Measurements from ENCODE around the gene SPTB.

The SPTB gene

DNA sequence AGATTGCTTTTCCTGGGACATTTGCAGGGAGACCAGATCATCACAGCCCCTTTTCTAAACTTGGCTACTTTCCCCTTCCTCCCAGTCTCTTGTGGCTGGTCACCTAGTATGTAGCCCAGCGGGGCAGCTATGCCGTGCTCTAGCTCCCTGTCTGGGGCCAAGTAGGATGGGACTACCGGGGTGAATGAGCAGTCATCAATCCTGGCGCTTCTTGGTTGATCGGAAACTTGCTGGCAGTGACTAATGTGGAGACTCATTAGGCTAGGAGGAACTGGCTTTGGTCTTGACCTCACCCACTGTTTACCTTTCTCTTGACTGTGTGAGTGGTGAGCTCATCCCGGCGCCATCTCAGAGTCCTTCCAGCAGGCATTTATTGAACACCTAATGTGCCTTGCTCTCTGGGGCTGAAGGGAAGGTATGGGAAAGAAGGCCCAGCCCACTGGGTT is 159.6 kb downstream of the SPTB start:
- H3K36me3 ChIP-seq (replicated peaks): no peaks in the 10 kb centered on the region
- in situ Hi-C loops (cut with MboI; ENCODE audit: low sequenced_read_pairs): no loop called here
- peaks cover 18% of the 10 kb centered on the region for H3K4me1 ChIP-seq
- no peaks in the 10 kb centered on the region for H3K9me3 ChIP-seq
- no peaks in the 10 kb centered on the region for H3K27me3 ChIP-seq (ENCODE audit: low read depth)
- H3K4me3 ChIP-seq: no peak overlapping the region
- DNase-seq (ENCODE audit: low spot score in 2 of 2): no peak

DNA sequence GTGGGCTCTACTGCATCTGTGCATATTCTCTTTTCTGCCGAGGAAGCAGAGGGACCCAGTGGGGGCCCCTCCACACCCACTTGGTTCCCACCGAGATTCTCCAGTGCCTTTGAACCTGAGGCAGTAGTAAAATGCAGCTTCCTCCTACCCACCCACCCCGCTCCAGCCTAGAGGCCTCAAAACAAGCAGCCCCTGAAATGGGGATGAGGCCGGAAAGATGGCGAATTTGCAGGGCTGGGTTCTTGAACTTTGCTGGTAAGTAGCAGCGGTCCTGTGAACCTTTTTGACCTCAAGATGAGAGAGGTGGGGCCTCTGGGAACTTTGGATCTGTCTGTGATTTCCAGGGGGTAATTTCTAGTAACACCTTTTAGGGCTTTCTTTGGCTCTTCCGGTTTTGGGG is 160.1 kb downstream of the SPTB start:
- in situ Hi-C loops (cut with MboI; ENCODE audit: low sequenced_read_pairs): no loop called here
- Histone ChIP-seq H3K9me3 (no peaks in the 10 kb centered on the region), H3K4me1 (peaks cover 14% of the 10 kb centered on the region), H3K4me3 (no peak overlapping the region), H3K27me3 (ENCODE audit: low read depth) (no peaks in the 10 kb centered on the region), H3K36me3 (replicated peaks) (no peaks in the 10 kb centered on the region)
- DNase-seq (ENCODE audit: low spot score in 2 of 2): no peak

DNA sequence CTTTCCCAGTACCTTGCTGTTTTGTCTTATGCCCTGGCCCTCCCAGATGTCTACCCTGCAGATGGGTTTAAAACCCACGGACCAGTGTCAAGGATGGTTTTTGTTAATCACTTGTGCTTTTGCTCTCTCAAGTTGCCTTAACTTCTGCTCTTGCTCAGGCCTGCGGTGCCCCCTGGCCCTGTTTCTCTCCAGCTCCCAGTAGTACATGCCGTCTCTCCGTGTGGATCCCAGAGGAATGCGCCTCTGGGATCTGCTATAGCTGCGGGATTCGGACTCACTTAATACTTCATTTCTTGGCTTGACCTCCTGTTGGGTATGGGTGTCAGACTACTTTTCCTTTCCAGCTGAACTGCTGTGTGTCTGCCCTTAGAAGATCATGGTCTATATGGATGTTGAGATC is 160.9 kb downstream of the SPTB start:
- Histone ChIP-seq H3K4me1 (peaks cover 9% of the 10 kb centered on the region), H3K36me3 (replicated peaks) (no peaks in the 10 kb centered on the region), H3K9me3 (no peaks in the 10 kb centered on the region; the same call in 1 of the 2 replicates), H3K4me3 (no peak overlapping the region), H3K27me3 (ENCODE audit: low read depth) (no peaks in the 10 kb centered on the region)
- DNase-seq (ENCODE audit: low spot score in 2 of 2): no peak
- in situ Hi-C loops (cut with MboI; ENCODE audit: low sequenced_read_pairs): no loop called here

DNA sequence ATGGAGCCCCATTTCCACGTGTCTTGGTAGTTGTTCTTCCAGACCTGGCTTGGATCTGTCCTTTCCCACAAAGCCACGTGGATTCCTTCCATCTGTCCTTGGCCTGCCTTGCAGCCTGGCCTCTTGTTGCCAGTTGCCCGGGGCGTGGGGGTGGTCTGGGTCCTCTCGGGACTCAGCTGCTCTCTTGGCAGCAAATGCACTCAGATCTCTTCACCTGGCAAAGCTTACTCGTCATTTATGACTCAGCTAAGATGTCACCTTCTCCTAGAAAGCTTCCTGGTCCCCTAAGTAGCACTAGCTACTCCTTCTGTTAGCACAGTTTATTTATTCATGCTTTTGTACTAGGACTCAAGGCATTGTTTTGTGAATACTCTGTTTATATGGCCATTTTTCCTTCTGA is 161.8 kb downstream of the SPTB start:
- Histone ChIP-seq H3K4me1 (peaks cover 9% of the 10 kb centered on the region), H3K4me3 (no peak overlapping the region), H3K27me3 (ENCODE audit: low read depth) (no peaks in the 10 kb centered on the region), H3K36me3 (replicated peaks) (no peaks in the 10 kb centered on the region), H3K9me3 (peaks cover 5% of the 10 kb centered on the region)
- DNase-seq (ENCODE audit: low spot score in 2 of 2): no peak
- in situ Hi-C loops (cut with MboI; ENCODE audit: low sequenced_read_pairs): no loop called here

DNA sequence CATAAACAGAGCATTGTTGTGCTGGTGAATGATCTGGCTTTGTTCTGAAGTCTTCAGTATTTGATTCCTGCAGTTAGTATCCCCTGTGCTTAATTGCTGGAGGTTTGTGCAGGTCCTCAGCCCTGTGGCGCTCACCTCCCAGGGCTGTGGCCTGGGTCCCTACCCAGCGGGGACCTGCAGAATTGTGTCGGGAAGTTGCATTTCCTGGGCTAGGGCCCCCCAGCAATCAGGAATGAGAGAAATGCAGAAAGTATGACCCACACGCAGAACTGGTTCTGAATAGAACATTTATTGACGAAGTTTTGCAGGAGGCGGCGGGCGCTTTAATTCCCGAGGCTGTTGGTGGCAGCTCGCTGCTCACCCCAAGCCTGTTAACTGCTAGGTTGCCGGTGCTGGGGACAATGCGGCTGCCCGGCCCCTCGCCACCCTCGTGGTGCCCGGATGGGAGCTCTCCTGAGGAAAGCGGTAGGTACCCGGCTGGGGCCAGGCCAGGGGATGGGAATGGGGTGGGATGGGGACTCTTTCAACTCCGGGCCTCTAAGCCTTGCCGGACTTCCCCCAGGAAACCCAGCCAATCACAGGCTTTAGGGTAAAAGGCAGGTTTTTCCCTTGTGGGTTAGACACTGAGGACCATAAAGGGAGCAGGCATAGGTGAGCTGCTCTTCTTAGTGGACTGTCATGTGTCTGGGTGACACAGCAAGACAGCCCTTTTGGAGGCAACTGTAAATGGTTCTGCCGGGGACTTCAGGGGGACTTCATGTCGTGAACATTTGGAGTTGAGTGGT is 163.9 kb downstream of the SPTB start:
- Histone ChIP-seq H3K9me3 (peaks cover 5% of the 10 kb centered on the region), H3K36me3 (replicated peaks) (no peaks in the 10 kb centered on the region), H3K4me3 (no peak overlapping the region), H3K27me3 (ENCODE audit: low read depth) (no peaks in the 10 kb centered on the region), H3K4me1 (peaks cover 9% of the 10 kb centered on the region)
- in situ Hi-C loops (cut with MboI; ENCODE audit: low sequenced_read_pairs): no loop called here
- DNase-seq (ENCODE audit: low spot score in 2 of 2): no peak

DNA sequence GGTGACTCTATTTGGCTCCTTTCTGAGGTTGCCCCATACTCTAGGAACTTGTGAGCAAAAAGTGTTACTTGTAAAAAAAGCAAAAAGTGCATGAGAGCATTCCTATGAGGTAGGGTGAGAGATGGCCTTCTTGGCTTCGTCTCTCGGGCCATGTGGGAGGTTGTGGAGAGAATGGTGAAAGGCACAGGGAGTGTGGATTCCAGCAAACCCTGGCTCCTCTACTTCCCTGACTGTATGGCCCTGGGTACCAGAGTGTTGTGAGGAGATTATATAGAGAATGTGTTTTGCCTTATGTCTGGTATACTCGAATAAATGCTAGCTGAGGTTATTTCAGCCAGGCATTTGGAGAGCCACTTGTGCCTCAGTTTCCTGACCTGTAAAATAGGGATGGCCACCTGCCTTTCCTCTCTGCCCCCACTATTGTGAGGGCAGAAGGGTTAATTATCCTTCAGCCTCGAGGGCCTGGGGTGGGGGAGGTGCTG is 164.5 kb downstream of the SPTB start:
- H3K4me3 ChIP-seq: no peak overlapping the region
- no peaks in the 10 kb centered on the region for H3K27me3 ChIP-seq (ENCODE audit: low read depth)
- H3K4me1 ChIP-seq: peaks cover 9% of the 10 kb centered on the region
- H3K9me3 ChIP-seq: peaks cover 5% of the 10 kb centered on the region
- peak in 1 of 2 experiments; percentile 60 for DNase-seq (ENCODE audit: low spot score in 2 of 2)
- in situ Hi-C loops (cut with MboI; ENCODE audit: low sequenced_read_pairs): no loop called here
- H3K36me3 ChIP-seq (replicated peaks): no peaks in the 10 kb centered on the region

DNA sequence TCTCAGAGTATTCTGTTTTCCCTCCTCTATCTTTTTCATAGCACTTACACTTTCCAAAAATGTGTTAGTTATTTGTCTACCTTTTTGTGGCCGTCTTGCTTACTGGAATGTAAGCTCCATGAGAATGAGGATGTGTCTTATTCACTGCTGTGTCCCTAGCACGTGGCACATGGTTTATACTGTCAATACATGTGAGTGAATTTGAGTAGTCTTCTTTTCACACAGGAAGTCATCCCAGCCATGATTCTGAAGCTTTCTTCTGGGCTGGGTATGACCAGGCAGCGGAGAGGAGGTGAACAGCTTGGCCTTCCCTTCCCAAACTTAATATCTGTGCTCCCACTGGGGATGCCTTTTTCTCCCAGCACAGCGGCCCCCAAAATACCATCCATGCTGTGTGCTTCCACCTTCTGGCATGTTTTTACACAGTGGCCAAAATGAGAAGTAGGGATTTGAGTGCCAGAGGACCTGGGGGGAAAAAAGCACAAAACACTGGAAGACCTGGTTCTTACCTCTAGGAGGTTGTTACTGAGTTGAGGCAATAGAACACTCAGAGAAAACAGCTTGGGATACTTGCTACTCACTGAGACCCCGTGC is 165.2 kb downstream of the SPTB start:
- no peak for DNase-seq (ENCODE audit: low spot score in 2 of 2)
- no peaks in the 10 kb centered on the region for H3K36me3 ChIP-seq (replicated peaks)
- H3K4me3 ChIP-seq: no peak overlapping the region
- peaks cover 9% of the 10 kb centered on the region for H3K4me1 ChIP-seq
- no peaks in the 10 kb centered on the region for H3K27me3 ChIP-seq (ENCODE audit: low read depth)
- H3K9me3 ChIP-seq: peaks cover 5% of the 10 kb centered on the region
- in situ Hi-C loops (cut with MboI; ENCODE audit: low sequenced_read_pairs): no loop called here

DNA sequence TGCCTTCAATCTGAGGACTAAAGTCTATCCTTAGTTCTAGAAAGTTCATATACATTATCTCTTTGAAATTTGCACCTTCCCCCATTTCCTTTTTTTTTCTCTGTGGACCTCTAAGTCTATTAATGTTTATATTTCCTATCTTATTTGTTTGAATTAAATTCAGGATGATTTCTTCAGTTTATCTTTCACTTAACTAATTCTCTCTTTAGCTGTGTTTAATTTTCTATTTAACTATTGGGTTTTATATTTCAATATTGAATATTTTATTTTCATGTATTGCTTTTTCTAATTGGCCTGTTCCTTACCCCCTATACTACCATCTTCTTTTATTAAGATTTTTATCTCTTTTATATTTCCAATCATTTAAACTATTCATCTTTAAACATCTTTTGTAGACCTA is 166.0 kb downstream of the SPTB start:
- Histone ChIP-seq H3K9me3 (peaks cover 5% of the 10 kb centered on the region), H3K27me3 (ENCODE audit: low read depth) (no peaks in the 10 kb centered on the region), H3K36me3 (replicated peaks) (no peaks in the 10 kb centered on the region), H3K4me1 (peaks cover 9% of the 10 kb centered on the region), H3K4me3 (no peak overlapping the region)
- in situ Hi-C loops (cut with MboI; ENCODE audit: low sequenced_read_pairs): no loop called here
- DNase-seq (ENCODE audit: low spot score in 2 of 2): no peak

DNA sequence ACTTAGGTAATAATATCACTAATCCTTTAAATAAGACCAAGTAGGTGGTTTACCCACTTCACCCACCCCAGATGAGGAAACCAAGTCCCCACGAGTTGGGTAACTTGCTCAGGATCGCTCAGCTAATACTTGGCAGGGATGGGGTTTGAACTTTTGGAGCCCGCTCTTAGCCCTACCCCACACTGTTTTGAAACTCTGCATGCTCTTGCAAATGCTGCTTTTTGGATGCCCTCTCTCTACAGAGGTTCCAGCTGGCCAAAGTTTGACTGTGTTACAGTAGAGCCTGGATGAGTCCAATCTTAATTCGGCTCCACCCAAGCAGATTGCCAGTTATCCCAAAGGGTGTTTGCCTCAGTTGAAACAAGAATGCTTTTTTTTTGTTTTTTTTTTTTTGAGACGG is 168.7 kb downstream of the SPTB start:
- H3K27me3 ChIP-seq (ENCODE audit: low read depth): no peaks in the 10 kb centered on the region
- no peak for DNase-seq (ENCODE audit: low spot score in 2 of 2)
- no peak overlapping the region for H3K4me3 ChIP-seq
- H3K9me3 ChIP-seq: peaks cover 5% of the 10 kb centered on the region
- in situ Hi-C loops (cut with MboI; ENCODE audit: low sequenced_read_pairs): no loop called here
- H3K36me3 ChIP-seq (replicated peaks): peaks cover 5% of the 10 kb centered on the region; the same call in 1 of the 2 replicates
- H3K4me1 ChIP-seq: peaks cover 20% of the 10 kb centered on the region

DNA sequence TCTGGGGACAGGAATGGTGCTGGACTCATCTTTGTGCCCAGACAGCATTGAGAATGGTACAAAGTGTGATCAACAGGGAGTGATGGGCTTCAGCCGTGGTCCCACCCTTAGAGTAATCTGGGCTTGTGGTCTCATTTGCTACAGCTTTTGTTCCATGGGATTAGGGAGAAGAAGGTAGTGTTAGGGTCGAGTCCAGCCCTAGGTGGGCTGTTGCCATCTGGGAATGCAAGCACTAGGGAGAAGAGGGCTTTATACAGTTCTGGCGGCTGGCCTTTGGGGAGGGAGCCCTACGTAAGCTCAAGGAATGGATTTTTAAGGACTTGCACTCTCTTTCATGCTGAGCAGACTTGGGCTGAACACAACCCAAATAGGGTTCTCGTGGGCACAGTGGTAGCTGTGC is 170.6 kb downstream of the SPTB start:
- Histone ChIP-seq H3K4me1 (peaks cover 19% of the 10 kb centered on the region), H3K4me3 (no peak overlapping the region), H3K27me3 (ENCODE audit: low read depth) (no peaks in the 10 kb centered on the region), H3K9me3 (peaks cover 5% of the 10 kb centered on the region), H3K36me3 (replicated peaks) (peaks cover 5% of the 10 kb centered on the region; the same call in 1 of the 2 replicates)
- in situ Hi-C loops (cut with MboI; ENCODE audit: low sequenced_read_pairs): no loop called here
- no peak for DNase-seq (ENCODE audit: low spot score in 2 of 2)

DNA sequence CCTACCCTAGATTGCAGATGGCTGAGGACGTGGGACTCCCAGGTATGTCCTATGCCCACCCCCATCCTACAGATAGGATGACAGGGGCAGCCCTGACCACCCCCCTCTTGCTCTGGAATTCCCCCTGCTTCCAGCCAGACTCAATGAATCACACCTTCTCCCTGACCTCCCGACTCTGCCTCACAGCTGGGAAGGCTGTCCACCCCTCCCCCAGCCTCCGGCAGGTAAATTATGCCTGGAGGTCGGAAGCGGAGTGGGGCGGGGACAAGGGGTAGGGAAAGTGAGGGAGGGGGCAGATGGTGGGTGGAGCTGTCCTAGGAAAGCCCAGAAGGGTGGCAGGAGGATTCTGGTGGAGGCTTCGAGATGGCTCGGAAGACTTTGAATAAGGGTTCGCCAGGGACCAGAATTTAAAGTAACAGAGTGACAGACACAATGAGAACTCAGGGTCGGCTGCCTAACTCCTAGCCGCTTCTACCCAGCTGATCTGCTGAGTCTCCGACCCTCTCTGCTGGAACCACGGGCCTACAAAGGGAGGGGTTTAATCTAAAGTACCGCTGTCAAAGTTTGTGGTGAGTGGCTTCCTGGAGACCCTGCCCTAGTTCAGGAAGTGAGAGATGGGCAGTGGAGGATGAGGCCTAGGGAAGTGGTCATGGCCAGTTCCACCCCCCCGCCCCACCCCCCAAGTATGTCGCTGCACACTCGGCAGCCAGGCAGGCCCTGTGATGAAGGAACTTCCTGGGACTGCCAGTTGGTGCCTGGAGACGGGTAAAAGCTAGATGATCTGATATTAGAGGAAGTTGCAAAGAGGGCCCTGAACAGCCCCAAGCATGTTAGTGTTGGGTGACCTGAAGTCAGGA is 171.3 kb downstream of the SPTB start:
- Histone ChIP-seq H3K4me1 (peaks cover 26% of the 10 kb centered on the region), H3K9me3 (peaks cover 3% of the 10 kb centered on the region), H3K4me3 (no peak overlapping the region), H3K36me3 (replicated peaks) (peaks cover 5% of the 10 kb centered on the region; the same call in 1 of the 2 replicates), H3K27me3 (ENCODE audit: low read depth) (no peaks in the 10 kb centered on the region)
- in situ Hi-C loops (cut with MboI; ENCODE audit: low sequenced_read_pairs): no loop called here
- DNase-seq (ENCODE audit: low spot score in 2 of 2): no peak

DNA sequence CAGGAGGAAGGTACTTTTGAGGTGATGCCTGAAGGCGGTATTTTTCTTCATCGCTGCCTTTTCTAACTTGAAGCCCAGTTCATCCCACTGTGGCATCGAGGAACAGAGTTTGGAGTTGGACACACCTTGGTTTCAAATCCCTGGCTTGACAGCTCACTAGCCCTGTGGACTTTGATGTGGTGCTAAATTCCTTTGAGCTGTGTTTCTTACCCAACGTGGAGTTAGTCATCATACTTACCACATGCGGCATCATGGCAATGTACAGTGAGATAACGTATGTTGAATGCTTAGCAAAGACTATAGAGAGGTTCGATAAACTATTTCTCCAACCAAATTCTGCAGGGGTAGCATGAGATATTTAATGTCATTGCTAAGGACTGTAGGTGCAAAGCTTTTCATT is 172.0 kb downstream of the SPTB start:
- Histone ChIP-seq H3K4me1 (peaks cover 31% of the 10 kb centered on the region), H3K36me3 (replicated peaks) (peaks cover 5% of the 10 kb centered on the region; the same call in 1 of the 2 replicates), H3K4me3 (no peak overlapping the region), H3K27me3 (ENCODE audit: low read depth) (no peaks in the 10 kb centered on the region), H3K9me3 (no peaks in the 10 kb centered on the region; the same call in 1 of the 2 replicates)
- no peak for DNase-seq (ENCODE audit: low spot score in 2 of 2)
- in situ Hi-C loops (cut with MboI; ENCODE audit: low sequenced_read_pairs): no loop called here

DNA sequence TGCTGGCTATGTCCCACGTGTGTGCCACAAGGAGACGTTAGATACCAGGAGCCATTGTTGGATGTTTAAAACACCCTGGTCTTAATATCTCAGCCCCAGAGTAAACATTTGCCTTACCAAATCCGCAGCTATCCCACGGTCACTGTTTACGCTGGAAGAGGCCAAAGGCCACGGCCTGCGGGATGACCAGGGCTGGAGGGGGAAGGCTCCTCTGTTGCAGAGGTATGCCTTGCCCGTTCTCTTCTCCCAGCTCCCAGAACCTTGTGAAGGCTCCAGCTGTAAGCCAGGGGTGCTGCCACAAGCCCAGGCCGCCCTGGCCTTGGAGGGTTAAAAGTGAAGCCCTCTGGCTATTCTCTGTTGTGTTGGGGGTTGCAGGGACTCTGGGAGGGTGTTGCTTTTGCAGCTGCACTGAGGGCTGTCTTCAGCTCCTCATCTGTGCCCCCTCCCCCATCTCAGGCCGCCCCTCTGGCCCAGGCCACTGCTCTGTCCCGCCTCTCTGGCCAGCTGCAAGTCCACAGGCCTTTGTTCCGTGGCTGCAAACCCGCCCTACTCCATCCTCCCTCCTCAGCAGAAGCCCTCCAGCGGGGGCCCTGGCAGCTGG is 173.0 kb downstream of the SPTB start:
- peaks cover 5% of the 10 kb centered on the region; the same call in 1 of the 2 replicates for H3K36me3 ChIP-seq (replicated peaks)
- in situ Hi-C loops (cut with MboI; ENCODE audit: low sequenced_read_pairs): no loop called here
- H3K9me3 ChIP-seq: no peaks in the 10 kb centered on the region
- H3K27me3 ChIP-seq (ENCODE audit: low read depth): no peaks in the 10 kb centered on the region
- no peak overlapping the region; the same call in 1 of the 2 replicates for H3K4me3 ChIP-seq
- DNase-seq (ENCODE audit: low spot score in 2 of 2): no peak
- peaks cover 41% of the 10 kb centered on the region for H3K4me1 ChIP-seq

Measured in HAP-1 (cell line).